HG03378 (cell line): ENCODE data around the gene CNN3.

Source experiments
- ATAC-seq: cut with Tn5 transposase; IDR thresholded peaks from one replicate; pipeline ENCODE4 v1.9.1; 2021; ENCODE audit warnings: mild to moderate bottlenecking, moderate library complexity; ENCODE audit not compliant: unreplicated experiment

Gene CNN3

DNA sequence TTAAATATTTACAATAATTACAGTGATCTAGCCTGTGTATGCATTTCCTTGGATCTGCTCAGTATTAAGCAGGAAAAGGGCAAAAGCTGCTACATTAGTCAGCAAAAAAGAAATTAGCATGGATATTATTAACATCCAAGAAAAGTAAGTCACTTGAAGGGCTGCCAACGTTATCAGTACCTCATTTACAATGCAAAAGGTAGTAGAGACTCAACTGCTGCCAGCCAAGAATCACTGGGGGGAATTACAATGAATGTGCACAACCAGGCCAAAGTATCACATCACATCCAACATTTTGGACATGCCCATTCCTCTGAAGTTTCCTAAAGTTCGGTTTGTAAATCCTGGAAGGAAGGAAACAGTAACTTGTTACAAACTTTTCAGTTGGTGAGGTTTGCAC, 1.9 kb downstream of the CNN3 start:
- no peak for ATAC-seq

DNA sequence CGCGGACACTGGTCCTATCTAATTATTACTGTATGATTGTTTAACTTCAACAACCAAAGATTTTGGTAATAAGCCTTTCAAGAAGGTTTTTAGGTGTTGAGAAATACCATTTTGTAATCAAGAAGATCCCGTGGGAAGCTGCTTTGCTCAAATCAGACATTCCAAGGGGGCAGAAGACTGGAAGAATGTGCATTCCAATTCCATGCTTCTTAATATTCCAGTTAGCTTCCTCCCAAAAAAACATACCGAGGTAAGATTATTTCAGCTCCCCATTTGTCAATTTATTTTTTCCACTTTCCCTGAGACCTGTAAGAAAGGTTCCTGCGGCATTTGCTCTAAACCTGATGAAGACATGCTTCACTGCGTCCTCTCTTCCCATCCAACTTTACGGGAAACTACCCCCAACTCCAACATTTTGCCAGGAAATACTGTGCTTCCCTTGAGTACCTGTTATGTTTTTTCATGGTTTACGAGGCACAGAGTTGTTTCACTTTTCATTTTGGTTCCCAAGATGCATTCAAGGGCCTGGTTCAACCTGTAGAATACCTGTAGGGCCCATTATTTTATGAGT, 4.1 kb downstream of the CNN3 start:
- ATAC-seq = no peak

DNA sequence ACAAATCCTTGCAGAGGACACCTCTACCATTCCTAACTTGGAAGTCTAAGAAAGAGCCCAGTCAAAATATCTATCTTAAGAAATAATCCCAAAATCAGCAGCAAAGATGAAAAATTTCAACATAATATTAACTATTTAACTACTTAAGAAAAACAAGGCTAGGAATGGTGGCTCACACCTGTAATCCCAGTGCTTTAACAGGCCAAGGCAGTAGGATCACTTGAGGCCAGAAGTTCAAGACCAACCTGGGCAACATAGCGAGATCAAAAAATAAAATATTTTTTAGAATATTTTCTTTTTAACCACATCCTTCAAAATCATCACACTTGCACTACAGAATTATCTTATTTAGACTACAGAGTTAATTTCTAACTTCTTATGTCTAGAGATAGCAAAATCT, 4.9 kb downstream of the CNN3 start:
- no peak for ATAC-seq

DNA sequence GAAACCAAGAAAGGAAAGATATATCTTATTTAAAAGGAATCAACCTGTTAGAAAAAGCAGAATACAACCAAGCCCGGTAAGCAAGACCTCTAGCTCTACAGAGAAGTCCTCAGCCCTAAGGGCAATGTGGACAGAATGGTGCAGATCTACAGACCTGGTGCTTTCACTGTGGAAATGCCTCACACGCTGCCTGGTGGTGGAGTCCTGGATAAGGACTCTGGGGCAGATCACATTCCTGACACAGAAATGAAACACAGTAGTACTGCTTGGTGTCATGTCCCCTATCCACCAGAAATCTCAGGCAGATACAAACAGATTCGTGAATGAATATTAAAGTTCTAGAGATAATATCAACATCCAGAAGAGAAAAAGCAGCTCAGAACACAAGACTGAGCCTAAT, 6.8 kb downstream of the CNN3 start:
- no peak for ATAC-seq

DNA sequence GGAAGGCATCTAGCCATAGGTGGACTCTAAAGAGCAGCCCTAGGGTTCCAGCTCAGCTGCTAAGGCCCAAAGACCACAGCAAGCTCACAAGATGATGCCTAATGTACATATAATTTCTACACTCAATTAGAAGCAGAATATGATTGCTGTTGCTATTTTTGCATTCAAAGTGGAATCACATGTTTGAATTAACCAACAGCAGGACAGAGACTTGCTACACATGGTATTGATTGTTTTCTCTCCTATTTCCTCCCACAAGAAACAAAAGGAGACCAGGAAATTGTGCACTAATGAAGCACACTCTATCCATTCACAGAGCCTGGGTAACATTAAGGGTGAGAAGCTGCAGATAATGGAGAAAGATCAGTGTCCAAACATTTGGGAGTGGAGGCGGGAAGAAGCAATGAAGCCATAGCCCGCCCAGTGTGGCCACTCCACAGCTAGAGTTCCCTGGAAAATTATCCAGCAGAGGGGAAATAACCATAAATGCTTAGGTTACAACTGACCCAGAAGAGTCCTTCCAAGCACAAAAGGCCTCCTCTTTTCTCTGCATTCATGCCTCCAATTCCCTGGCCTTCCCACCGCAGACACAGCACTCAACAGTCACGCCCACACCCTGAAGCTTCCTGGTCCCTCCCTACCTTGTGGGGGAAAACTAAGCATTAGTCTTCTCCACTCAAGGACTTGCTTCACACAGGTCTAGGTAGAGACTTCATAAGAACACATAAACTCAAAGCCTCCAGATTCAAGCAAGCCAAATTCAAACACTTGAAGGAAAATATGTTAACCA, 7.5 kb downstream of the CNN3 start:
- ATAC-seq = no peak

DNA sequence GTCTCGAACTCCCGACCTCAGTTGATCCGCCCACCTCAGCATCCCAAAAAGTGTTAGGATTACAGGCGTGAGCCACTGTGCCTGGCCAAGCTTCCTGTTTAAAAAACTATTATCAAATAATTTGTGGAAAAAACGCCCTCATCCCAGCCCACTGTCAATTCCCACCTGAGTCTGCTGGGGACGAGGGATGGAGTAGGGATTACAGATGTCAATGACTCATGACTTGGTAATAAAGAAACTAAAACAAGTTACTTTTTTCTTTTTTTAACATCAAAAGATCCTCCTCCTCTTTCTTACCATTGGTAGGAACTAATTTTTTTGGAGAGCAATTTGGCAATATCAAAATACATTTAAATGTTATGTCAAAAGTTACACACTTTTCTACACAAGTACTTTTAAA, 9.7 kb downstream of the CNN3 start:
- ATAC-seq = no peak

DNA sequence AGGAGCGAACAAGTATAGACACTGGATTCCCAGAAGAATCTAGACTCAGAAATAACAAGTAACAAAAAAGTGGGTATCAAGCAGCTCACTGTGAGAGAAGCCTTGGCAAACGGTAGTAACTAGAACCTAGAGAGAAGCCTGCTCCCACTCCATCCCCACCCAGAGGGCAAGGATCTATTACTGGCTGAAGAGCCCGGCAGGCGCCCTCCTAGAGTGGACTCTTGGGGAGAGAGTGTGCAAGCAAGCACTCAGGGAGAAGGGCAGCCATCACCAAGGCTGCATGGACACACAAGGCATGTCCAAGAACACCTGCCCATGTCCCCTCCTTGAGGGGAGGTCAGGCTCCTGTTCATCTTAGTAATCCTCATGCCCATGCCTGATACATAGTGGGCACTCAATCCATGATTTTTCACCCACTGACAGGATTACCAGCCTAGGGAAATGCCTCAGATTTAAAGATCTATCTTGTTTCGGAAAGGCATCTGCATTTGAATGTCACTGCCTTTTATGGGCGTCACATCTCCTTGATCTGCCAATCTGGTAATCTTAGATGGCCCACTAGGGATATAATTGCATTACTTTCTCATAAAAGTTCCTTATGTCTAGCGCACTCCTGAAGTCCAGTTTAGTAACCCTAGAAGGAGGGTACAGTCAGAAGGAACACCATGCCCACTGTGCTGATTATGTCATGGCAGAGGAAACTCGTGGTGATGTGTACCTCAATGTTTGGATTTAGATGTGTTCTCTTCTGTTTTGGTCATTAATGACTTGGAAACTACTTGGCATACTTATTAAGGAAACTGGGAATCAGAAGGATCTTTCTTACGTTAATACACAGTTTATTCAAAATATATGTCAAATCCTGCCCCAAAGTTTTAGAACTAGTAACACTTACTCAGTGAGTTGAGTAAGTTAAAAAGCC, 14.4 kb downstream of the CNN3 start:
- ATAC-seq = no peak

DNA sequence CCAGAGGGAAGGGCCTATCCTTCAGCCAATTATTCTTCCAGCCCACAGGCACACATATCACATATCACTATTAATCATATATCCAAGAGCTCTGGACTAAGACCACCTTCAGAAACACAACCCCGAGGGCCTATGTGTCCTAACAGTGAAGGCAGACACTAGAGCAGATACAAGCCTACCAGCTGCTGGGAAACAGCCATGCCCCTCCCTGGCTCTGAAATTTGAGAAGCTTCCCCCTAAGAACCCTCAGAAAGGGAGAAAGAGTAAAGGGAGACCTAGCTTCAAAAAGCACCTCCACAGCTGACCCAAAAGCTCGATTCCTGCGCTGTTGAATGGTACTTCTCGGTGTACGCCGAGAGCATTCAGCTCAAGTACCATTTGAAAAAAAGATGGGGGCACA, 17.4 kb downstream of the CNN3 start:
- no peak for ATAC-seq

DNA sequence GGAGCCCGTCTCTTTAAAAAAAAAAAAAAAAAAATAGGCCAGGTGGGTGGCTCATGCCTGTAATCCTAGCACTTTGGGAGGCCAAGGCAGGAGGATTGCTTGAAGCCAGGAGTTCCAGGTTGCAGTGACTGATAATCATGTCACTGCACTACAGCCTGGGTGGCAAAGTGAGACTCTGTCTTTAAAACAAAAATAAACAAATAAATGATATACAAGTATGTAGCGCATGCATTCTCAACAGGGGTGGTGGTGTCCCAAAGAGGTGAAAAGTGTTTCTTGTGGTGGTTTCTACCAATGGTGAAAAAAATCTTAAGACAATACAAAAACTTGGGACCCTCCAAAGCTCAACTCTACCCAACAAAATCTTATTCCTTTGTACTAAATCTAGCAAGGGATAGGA, 17.9 kb downstream of the CNN3 start:
- no peak for ATAC-seq

DNA sequence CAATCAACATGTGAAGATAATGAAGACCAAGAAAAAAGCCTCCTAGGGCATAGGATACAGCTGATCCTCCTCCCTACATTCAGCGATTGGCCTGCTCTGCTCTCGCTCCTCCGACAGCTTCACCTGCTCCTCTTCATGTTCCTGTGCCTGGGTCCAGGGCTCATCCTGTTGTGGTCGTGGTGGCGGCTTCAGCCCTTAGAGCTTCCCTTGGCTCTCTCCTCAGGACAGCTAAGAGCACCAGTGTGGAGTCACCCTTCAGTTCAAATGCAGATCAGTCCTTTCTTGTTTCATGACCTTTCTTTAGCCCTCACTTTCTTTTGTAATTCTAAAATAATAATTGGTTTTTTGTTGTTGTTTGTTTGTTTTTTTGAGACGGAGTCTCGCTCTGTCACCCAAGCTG, 18.7 kb downstream of the CNN3 start:
- ATAC-seq = no peak

DNA sequence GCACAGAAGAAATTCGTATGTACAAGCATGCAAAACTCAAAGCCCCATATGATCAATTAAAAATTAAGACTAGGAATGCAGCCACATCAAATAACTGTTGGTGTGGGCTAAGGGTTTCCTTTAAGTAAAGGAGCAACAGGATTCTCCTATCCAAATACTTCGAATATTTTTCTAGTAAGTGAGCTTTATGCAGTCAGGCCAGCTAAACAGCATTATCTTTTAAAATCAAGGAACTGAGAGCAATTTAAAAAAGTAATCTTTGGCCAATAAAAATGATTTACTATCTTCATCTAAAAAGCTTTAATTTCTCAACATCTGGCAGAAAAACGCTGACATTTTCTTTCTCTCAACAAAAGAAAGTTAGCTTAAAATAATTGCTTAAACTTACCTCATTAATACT, 19.8 kb downstream of the CNN3 start:
- no peak for ATAC-seq

DNA sequence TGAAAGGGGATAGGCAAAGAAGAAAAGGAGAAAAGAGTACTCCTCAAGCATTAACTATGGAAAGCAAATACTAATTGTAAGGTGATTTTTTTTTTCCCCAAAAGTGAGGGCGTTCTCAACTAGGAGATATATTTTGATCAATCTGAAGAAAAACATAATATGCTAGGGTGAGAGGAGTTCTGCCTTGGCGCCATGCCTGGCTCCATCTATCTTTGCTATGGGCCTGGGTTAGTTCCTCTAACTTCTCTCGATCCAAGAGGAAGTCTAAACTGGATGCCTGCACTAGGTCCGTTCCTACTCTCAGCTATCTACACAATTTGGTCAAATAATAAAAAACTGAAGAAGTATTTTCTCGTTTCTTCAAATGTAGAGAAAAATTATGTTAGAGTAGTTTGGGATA, 20.5 kb downstream of the CNN3 start:
- no peak for ATAC-seq

DNA sequence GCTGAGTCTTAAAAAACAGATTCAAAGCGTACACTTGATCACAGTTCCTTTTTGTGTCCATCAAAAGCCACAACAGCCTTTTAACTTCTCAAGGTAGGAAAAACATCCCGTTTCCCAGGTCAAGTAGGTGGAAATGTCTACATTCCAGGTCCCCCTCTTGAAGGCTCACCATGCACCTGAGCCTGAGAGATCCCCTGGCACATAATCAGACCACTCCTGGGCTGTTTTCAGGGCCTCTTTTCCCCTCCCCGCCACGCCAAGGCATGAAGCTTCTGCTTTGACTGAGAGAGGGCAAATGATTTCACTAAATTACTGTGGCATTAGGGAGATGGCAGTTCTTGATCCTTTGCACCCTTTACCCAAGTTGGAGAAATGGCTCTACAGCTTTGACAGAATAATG, 21.7 kb downstream of the CNN3 start:
- ATAC-seq = no peak

DNA sequence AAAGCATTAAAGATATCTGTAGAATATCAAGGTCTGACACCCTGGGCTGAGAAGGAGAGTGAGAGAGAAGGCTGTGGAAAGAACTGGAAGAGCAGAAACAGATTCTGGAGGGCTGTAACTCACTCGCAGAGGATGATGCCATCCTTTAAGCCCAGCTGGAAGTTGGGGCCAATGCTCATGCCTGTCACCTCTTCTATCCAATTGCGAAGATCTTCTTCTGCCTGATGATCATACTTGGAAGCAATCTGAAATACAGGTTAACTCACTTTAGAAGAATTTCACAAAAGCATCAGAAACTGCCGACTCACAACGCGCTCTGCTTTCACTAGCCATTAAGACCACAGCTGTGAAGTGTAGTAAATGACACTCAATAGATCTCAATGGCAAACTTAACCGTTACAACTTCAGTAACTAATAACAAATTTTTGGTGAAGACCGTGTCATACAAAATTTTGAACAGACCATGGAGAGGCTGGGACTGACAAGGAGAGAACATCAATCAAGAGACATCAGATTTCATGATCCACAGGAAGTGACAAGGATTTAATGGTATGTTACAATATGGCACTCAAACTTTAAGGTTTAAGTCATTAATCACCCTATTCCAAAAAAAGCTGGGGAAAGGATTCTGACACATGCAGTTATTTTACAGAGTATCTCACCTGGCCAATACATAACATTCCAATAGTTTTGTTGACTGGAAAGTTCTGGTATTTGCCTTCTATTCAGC, 23.5 kb downstream of the CNN3 start:
- no peak for ATAC-seq

DNA sequence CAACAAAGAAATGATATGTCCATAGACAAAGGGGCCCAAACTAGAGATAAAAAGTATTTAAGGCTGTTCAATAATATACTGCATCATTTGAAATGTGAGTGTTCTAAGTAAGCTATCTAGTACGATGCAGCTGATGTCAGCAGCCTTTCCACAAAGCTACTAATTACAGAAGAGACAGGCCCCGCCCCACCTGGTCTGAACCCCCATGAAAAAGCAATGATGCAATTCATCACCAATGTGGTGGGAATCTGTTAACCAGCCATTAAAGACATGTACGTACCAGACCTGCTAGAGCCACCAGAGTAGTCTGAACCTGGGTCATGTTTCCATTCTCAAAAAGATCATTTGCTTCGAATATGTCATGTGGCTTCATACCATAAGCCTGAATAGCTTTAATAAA, 25.1 kb downstream of the CNN3 start:
- ATAC-seq = no peak

DNA sequence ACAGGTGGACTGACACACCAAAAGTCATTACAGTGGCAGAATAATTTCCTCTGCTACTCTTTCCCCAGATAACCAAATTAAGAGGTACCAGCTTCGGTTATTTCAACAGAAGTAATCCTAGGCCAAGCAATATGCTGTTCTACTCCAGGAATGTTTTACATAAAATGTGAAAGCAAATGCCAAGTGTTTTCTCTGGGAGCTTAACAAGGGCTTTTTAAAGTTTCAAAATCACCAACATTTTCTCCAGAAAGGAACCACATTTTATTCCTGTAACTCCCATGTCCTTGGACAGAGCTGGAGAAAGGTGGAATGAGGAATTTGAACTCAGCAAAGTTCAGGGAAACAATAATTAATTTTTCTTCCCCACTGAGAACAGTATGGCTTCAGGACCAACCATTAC, 27.2 kb downstream of the CNN3 start:
- ATAC-seq = no peak

DNA sequence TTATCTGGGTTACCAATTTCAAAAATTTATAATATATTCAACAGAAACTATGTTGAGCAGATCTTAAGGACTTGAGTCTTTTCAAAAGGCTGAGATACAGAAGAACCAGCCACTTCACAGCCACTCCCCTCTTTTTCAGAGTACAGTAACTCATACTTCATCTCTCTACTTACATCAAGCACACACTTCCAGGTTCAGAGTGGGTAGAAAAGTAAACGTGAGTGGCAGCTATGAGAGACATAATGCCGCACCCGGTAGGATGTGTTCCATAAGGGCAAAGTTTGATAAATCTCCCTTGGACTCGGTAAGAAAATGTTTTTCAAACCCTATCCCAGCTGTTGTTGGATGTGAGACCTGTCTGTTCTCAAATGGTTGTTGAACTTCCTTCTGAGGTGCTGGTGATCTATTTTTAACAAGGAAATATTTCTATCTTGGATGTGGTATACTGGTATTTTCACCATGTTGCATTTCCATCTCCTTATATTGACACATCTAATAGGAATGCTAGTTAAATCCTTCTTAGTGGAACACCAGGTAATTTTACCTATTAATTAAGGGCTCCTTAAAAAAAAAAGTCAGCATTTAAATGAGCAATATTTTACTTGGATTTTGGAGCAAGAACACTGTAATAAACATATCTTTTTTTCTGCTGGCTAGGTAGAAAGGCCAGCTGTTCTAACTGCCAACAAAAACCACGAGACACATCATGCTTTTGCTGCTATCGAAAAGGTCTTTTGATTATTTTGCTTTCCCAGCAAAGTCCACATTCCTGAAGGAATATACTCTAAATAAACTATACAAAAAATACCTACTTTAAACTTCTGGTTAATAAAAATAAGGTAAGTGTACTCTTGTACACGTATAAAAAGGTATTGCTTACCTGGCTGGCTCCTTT, 28.2 kb downstream of the CNN3 start:
- ATAC-seq = no peak

DNA sequence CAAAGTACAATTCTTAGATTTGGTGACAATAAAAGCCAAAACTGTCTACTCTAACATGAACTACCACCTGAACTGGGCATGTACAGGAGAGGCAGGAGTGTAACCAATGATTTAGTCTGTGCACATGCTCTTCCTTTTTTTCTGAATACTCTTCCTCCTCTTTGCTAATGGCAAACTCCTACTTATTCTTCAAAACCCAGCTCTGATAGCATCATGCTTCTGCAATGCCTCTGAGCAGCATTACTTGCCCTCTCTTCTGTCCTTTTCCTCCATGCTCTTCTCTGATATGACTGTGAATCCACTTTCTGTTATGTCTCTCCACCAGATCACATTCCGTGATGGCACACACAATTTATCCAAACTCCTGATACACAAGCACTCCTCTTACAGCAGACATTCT, 31.4 kb downstream of the CNN3 start:
- no peak for ATAC-seq

DNA sequence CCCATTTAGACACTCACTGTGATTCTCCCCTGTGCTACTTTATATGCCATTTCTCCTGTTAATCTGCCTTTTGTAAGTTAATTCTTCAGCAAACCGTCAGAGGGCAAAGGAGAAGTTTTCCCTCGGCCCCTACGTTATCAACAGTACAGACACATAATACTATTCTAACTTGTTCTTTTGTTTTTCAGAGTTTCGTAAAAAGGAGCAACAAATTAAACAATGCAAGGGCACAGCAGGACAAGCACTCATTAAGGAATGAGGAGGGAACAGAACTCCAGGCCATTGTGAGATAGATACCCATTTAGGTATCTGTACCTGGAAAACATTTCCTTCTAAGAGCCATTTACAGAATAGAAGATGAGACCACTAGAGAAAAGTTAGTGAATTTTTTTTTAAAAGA, 32.3 kb downstream of the CNN3 start:
- no peak for ATAC-seq

DNA sequence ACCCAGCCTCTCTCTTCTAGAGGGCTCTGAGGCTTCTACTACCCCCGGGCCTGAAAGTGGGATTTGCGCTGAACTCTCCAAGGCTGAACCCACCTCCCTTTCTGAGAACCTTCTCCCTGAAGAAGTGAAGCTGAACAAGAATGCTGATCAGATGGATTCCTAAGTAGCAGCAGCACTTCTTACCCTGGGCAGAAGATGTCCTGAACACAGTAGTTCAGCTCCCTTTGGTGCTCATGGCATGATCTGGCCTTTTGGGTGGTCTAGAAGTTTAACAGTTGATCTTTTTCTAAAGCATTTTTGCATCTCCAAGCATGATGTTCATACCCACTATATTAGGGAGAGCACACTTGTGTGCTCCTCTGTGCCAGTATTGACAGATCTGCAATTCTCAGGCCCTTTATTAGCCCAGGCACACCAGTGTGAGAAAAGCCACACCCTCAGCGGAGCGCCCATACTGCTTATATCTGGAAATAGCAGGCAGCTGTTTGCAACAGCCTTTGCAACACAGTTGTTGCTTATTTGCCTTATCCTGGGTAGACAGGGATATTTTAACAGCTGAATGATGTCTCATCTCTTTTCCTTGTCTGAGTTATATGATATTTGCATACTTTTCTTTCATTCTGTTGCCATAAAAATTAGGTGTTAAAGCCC, 34.2 kb downstream of the CNN3 start:
- ATAC-seq = no peak
